CD8-positive, alpha-beta memory T cell (primary cell): ENCODE data around the gene TTC31. TPM values are rescaled to one million over a fixed set of nuclear protein-coding genes. Genes with fewer than 3 reads are reported as not detected.
A peak's percentile ranks its signal among the peaks of the same experiment; 100 is the strongest.

ENCODE experiments used
- CTCF ChIA-PET: fragments of 350-600 bp; sonication (Branson Sonifier 250); formaldehyde crosslinking; loops from one replicate; lab custom pipeline; 2021; ENCODE audit warnings: antibody characterized with exemption; lab: Charles Lee
- POLR2A ChIA-PET: fragments of 350-600 bp; sonication (Branson Sonifier 250); formaldehyde crosslinking; loops from one replicate; lab custom pipeline; 2021; ENCODE audit warnings: antibody characterized with exemption; lab: Charles Lee
- DNase-seq, 5 donors: peaks; one replicate each; pipeline versions ENCODE4 v3.0.0 to v3.0.0-alpha.2; 2020 to 2022; ENCODE audit warnings: mixed read lengths in 1 of 5
- H3K27ac ChIP-seq: one replicate; pipeline ENCODE4 v1.7.0; 2013; ENCODE audit warnings: low read depth, mild to moderate bottlenecking, low read length, moderate library complexity
- H3K27me3 ChIP-seq: 2 replicates; pipeline ENCODE4 v1.7.0; 2013; ENCODE audit warnings: low read length, mild to moderate bottlenecking; ENCODE audit not compliant: insufficient read depth, poor library complexity, severe bottlenecking
- H3K36me3 ChIP-seq: 2 replicates; pipeline ENCODE4 v1.7.0; 2013; ENCODE audit warnings: mild to moderate bottlenecking, low read length, moderate library complexity; ENCODE audit not compliant: insufficient read depth
- H3K4me1 ChIP-seq: 2 replicates; pipeline ENCODE4 v1.7.0; 2013; ENCODE audit warnings: mild to moderate bottlenecking, low read length, moderate library complexity; ENCODE audit not compliant: insufficient read depth
- H3K4me3 ChIP-seq: 2 replicates; pipeline ENCODE4 v1.7.0; 2013; ENCODE audit warnings: mild to moderate bottlenecking, low read length
- H3K9me3 ChIP-seq: 2 replicates; pipeline ENCODE4 v1.7.0; 2013; ENCODE audit warnings: mild to moderate bottlenecking, low read length
- H3K27ac Mint-ChIP-seq, 8 donors: one replicate each; pipeline ENCODE4 v1.8.0; 2020 to 2021; ENCODE audit warnings: mixed read lengths in 8 of 8, mild to moderate bottlenecking in 6 of 8, inconsistent platforms in 3 of 8, moderate library complexity in 3 of 8
- H3K27me3 Mint-ChIP-seq, 2 donors: one replicate each; pipeline ENCODE4 v1.8.0; 2020 to 2021; ENCODE audit warnings: mixed read lengths in 2 of 2, mild to moderate bottlenecking in 1 of 2, moderate library complexity in 1 of 2
- H3K36me3 Mint-ChIP-seq, 3 donors: one replicate each; pipeline ENCODE4 v1.8.0; 2020 to 2021; ENCODE audit warnings: mixed read lengths in 3 of 3, inconsistent platforms in 1 of 3, mild to moderate bottlenecking in 1 of 3
- H3K4me1 Mint-ChIP-seq, 3 donors: one replicate each; pipeline ENCODE4 v1.8.0; 2020 to 2021; ENCODE audit warnings: mixed read lengths in 3 of 3, inconsistent platforms in 1 of 3, mild to moderate bottlenecking in 1 of 3
- H3K4me3 Mint-ChIP-seq, 7 donors: one replicate each; pipeline ENCODE4 v1.8.0; 2020 to 2021; ENCODE audit warnings: mixed read lengths in 7 of 7, mild to moderate bottlenecking in 6 of 7, moderate library complexity in 4 of 7, inconsistent platforms in 2 of 7
- H3K9me3 Mint-ChIP-seq, 5 donors: one replicate each; pipeline ENCODE4 v1.8.0; 2020 to 2022; ENCODE audit warnings: mixed read lengths in 5 of 5, mild to moderate bottlenecking in 3 of 5, moderate library complexity in 2 of 5, inconsistent platforms in 1 of 5
- polyA plus RNA-seq: library from polyadenylated mRNA; unstranded; fragments of 300-500 nt; fragmentation: Illumina TruSeq; gene quantifications from one replicate; pipeline ENCODE4 v1.2.3, GENCODE V29; 2021
- total RNA-seq, 2 experiments: library from RNA; stranded (reverse); gene quantifications; one replicate each; pipeline ENCODE4 v1.2.3, GENCODE V29; 2021

Gene TTC31
- total and polyA plus RNA-seq, 3 experiments from 2014 or later: 20.5 to 28.0 (median 26.4) TPM

GRCh38 chr2:74503506-74504475 lies 20.9 kb downstream of the TTC31 start:
- POLR2A ChIA-PET: interaction anchor here (0.9 to 2.4 kb wide), 5 partner anchors 9 to 31 kb away, joined by 3 to 7 read pairs (median 3); partner anchors contain the start of genes AUP1, DQX1, HTRA2 and MRPL53
- H3K36me3 Mint-ChIP-seq: peaks cover 10 to 33% (median 24%) of the 10 kb centered on the region in 3 donors
- H3K27me3 Mint-ChIP-seq: peaks cover 39 to 69% of the 10 kb centered on the region in 2 donors
- peak overlapping the region in 1 of 8 donors; percentile 57 for H3K27ac Mint-ChIP-seq
- no peak for DNase-seq
- peaks cover 0 to 4% (median 0%) of the 10 kb centered on the region in 5 donors for H3K9me3 Mint-ChIP-seq
- Histone ChIP-seq H3K9me3 (no peaks in the 10 kb centered on the region), H3K27me3 (peaks cover 15% of the 10 kb centered on the region), H3K4me3 (peak overlapping the region; percentile 50), H3K4me1 (peaks cover 46% of the 10 kb centered on the region), H3K27ac (peak overlapping the region; percentile 64), H3K36me3 (peaks cover 9% of the 10 kb centered on the region)
- CTCF ChIA-PET: interaction anchor here (0.9 to 2.1 kb wide), 5 partner anchors 17 to 28 kb away, joined by 3 to 10 read pairs (median 5); partner anchors contain the start of genes AUP1, CCDC142, HTRA2 and TTC31
- H3K4me1 Mint-ChIP-seq: peaks cover 49 to 79% (median 67%) of the 10 kb centered on the region in 3 donors
- H3K4me3 Mint-ChIP-seq: peak overlapping the region; percentile 72 to 80 (median 76)

- no peak for DNase-seq
- POLR2A ChIA-PET: interaction anchor here (1.5 to 2.4 kb wide), 2 partner anchors 8 to 32 kb away, joined by 3 to 7 read pairs; partner anchors contain the start of gene MRPL53
- Mint-ChIP-seq H3K4me1 (peaks cover 44 to 74% (median 64%) of the 10 kb centered on the region in 3 donors), H3K27me3 (peaks cover 34 to 65% of the 10 kb centered on the region in 2 donors), H3K9me3 (peaks cover 0 to 4% (median 0%) of the 10 kb centered on the region in 5 donors), H3K4me3 (peak overlapping the region in 6 of 7 donors; percentile 21 to 73 (median 56)), H3K27ac (peak overlapping the region in 1 of 8 donors; percentile 54), H3K36me3 (peaks cover 10 to 33% (median 24%) of the 10 kb centered on the region in 3 donors)
- peaks cover 38% of the 10 kb centered on the region for H3K4me1 ChIP-seq
- no peak overlapping the region for H3K4me3 ChIP-seq
- CTCF ChIA-PET: interaction anchor here (1.8 to 2.1 kb wide), 3 partner anchors 9 to 27 kb away, joined by 5 to 10 read pairs (median 6); partner anchors contain the start of genes CCDC142 and TTC31
- no peaks in the 10 kb centered on the region for H3K9me3 ChIP-seq
- H3K27me3 ChIP-seq: peaks cover 10% of the 10 kb centered on the region
- H3K36me3 ChIP-seq: peaks cover 9% of the 10 kb centered on the region
- peak overlapping the region; percentile 16 for H3K27ac ChIP-seq
Observed at GRCh38 chr2:74504591-74504990, 21.7 kb downstream of the TTC31 start.

- peak overlapping the region in 5 of 7 donors; percentile 25 to 100 (median 59) for H3K4me3 Mint-ChIP-seq
- ChIA-PET CTCF (interaction anchor here (1.2 to 2.1 kb wide), 3 partner anchors 10 to 33 kb away, joined by 3 to 6 read pairs (median 4); partner anchors contain the start of genes CCDC142, MRPL53 and TTC31), POLR2A (interaction anchor here (0.9 to 2.4 kb wide), 3 partner anchors 7 to 33 kb away, joined by 3 to 7 read pairs (median 3); partner anchors contain the start of gene MRPL53)
- Histone ChIP-seq H3K4me1 (peaks cover 38% of the 10 kb centered on the region), H3K36me3 (peaks cover 9% of the 10 kb centered on the region), H3K9me3 (no peaks in the 10 kb centered on the region), H3K27me3 (peaks cover 10% of the 10 kb centered on the region), H3K27ac (no peak overlapping the region), H3K4me3 (no peak overlapping the region)
- peaks cover 0 to 4% (median 0%) of the 10 kb centered on the region in 5 donors for H3K9me3 Mint-ChIP-seq
- peaks cover 10 to 33% (median 24%) of the 10 kb centered on the region in 3 donors for H3K36me3 Mint-ChIP-seq
- peak overlapping the region in 2 of 8 donors; percentile 50 to 54 for H3K27ac Mint-ChIP-seq
- H3K4me1 Mint-ChIP-seq: peaks cover 44 to 68% (median 64%) of the 10 kb centered on the region in 3 donors
- H3K27me3 Mint-ChIP-seq: peaks cover 29 to 62% of the 10 kb centered on the region in 2 donors
- no peak for DNase-seq
Observed at GRCh38 chr2:74505448-74506246, 22.8 kb downstream of the TTC31 start.

- Mint-ChIP-seq H3K36me3 (peaks cover 10 to 33% (median 24%) of the 10 kb centered on the region in 3 donors), H3K9me3 (peaks cover 0 to 4% (median 0%) of the 10 kb centered on the region in 5 donors), H3K4me1 (peaks cover 40 to 63% (median 59%) of the 10 kb centered on the region in 3 donors), H3K27me3 (peaks cover 31 to 57% of the 10 kb centered on the region in 2 donors), H3K4me3 (peak within 1 kb of the TSS; percentile 95 to 100 (median 100)), H3K27ac (peak within 1 kb of the TSS; percentile 95 to 100 (median 100))
- Histone ChIP-seq H3K36me3 (peaks cover 9% of the 10 kb centered on the region), H3K27ac (peak within 1 kb of the TSS; percentile 96), H3K4me1 (peaks cover 38% of the 10 kb centered on the region), H3K4me3 (peak within 1 kb of the TSS; percentile 100), H3K9me3 (no peaks in the 10 kb centered on the region), H3K27me3 (peaks cover 9% of the 10 kb centered on the region)
- peak; percentile 97 to 99 (median 98) for DNase-seq
- POLR2A ChIA-PET: interaction anchor here (0.5 to 1.9 kb wide), 4 partner anchors 9 to 297 kb away, joined by 3 to 10 read pairs (median 4); partner anchors contain the start of genes AUP1, HTRA2 and WBP1
- CTCF ChIA-PET: interaction anchor here (1.2 to 2.4 kb wide), 4 partner anchors 24 to 35 kb away, joined by 3 to 7 read pairs (median 4); partner anchors contain the start of genes CCDC142, MRPL53 and TTC31
Observed at GRCh38 chr2:74507145-74507925, 24.5 kb downstream of the TTC31 start, which contains the start of gene PCGF1. Gene PCGF1, minus strand, starts transcription at chr2:74507695. Its CDS starts 27 bp downstream, at chr2:74507668.

- Mint-ChIP-seq H3K27me3 (peaks cover 35 to 57% of the 10 kb centered on the region in 2 donors), H3K9me3 (peaks cover 0 to 4% (median 0%) of the 10 kb centered on the region in 5 donors), H3K4me3 (peak overlapping the region; percentile 95 to 100 (median 100)), H3K4me1 (peaks cover 36 to 59% (median 52%) of the 10 kb centered on the region in 3 donors), H3K27ac (peak overlapping the region; percentile 95 to 100 (median 100)), H3K36me3 (peaks cover 10 to 33% (median 24%) of the 10 kb centered on the region in 3 donors)
- peaks cover 6% of the 10 kb centered on the region for H3K27me3 ChIP-seq
- peak overlapping the region; percentile 96 for H3K27ac ChIP-seq
- peaks cover 33% of the 10 kb centered on the region for H3K4me1 ChIP-seq
- POLR2A ChIA-PET: interaction anchor here (0.5 to 1.9 kb wide), 3 partner anchors 8 to 298 kb away, joined by 3 to 10 read pairs (median 4); partner anchors contain the start of genes AUP1 and HTRA2
- H3K9me3 ChIP-seq: no peaks in the 10 kb centered on the region
- DNase-seq: no peak
- H3K4me3 ChIP-seq: peak overlapping the region; percentile 100
- CTCF ChIA-PET: interaction anchor here (1.4 to 2.4 kb wide), 2 partner anchors 23 to 27 kb away, joined by 3 to 7 read pairs; no protein-coding TSS in a partner anchor
- peaks cover 9% of the 10 kb centered on the region for H3K36me3 ChIP-seq
Observed at GRCh38 chr2:74507926-74508520, 25.1 kb downstream of the TTC31 start.

- H3K27ac ChIP-seq: no peak overlapping the region
- Mint-ChIP-seq H3K4me3 (peak overlapping the region in 1 of 7 donors; percentile 1), H3K27me3 (peaks cover 31 to 48% of the 10 kb centered on the region in 2 donors), H3K36me3 (peaks cover 7 to 20% (median 14%) of the 10 kb centered on the region in 3 donors), H3K27ac (no peak overlapping the region), H3K9me3 (peaks cover 0 to 4% (median 0%) of the 10 kb centered on the region in 5 donors), H3K4me1 (peaks cover 31 to 49% (median 36%) of the 10 kb centered on the region in 3 donors)
- no peak for DNase-seq
- H3K9me3 ChIP-seq: no peaks in the 10 kb centered on the region
- H3K4me3 ChIP-seq: no peak overlapping the region
- POLR2A ChIA-PET: interaction anchor here (0.6 to 1.0 kb wide), 2 partner anchors 20 to 37 kb away, joined by 3 read pairs; partner anchors contain the start of gene HTRA2
- H3K27me3 ChIP-seq: peaks cover 25% of the 10 kb centered on the region
- peaks cover 2% of the 10 kb centered on the region for H3K36me3 ChIP-seq
- peaks cover 41% of the 10 kb centered on the region for H3K4me1 ChIP-seq
- CTCF ChIA-PET: interaction anchor here (1.0 to 1.7 kb wide), 4 partner anchors 9 to 52 kb away, joined by 3 to 7 read pairs (median 4); partner anchors contain the start of genes CCDC142, TTC31 and WBP1
Observed at GRCh38 chr2:74510272-74510671, 27.4 kb downstream of the TTC31 start.
